Stomach (tissue), 9 donors: ENCODE data around the gene S1PR2. TPM values are rescaled to one million over a fixed set of nuclear protein-coding genes. Genes with fewer than 3 reads are reported as not detected.

Experiments
- DNase-seq, 2 donors: peaks; one replicate each; pipeline versions ENCODE4 v3.0.0 to v3.0.0-alpha.2; 2013 to 2019
- H3K27ac ChIP-seq, 5 donors: fragments of 200-600 bp in 4 of 5; sonication (generic) in 4 of 5; one replicate each; pipeline ENCODE4 v1.5.1; 2013 to 2019; ENCODE audit warnings: mild to moderate bottlenecking in 1 of 5, moderate library complexity in 1 of 5
- H3K27me3 ChIP-seq, 3 donors: fragments of 200-600 bp; sonication (generic); one replicate each; pipeline ENCODE4 v1.5.1; 2017 to 2019; ENCODE audit warnings: mixed run types in 1 of 3
- H3K36me3 ChIP-seq, 4 donors: fragments of 200-600 bp; sonication (generic); 1 replicate in 3 of 4; 2 replicates in 1 of 4; pipeline ENCODE4 v1.5.1; 2016 to 2019
- H3K4me1 ChIP-seq, 4 donors: fragments of 200-600 bp; sonication (generic); one replicate each; pipeline ENCODE4 v1.5.1; 2016 to 2019
- H3K4me3 ChIP-seq, 4 donors: fragments of 200-600 bp; sonication (generic) in 3 of 4; one replicate each; pipeline ENCODE4 v1.5.1; 2016 to 2019; ENCODE audit warnings: mild to moderate bottlenecking in 1 of 4
- H3K9me3 ChIP-seq, 4 donors: fragments of 200-600 bp; sonication (generic); one replicate each; pipeline ENCODE4 v1.5.1; 2016 to 2019
- CTCF ChIP-seq, 7 experiments: fragments of 450-650 bp in 4 of 7; fragments of 200-600 bp in 3 of 7; sonication (generic) in 3 of 7; IDR thresholded peaks; one replicate each; pipeline ENCODE4 v1.5.1; 2016 to 2019; ENCODE audit warnings: antibody characterized with exemption in 7 of 7, control low read depth in 2 of 7, mild to moderate bottlenecking in 1 of 7
- EP300 ChIP-seq: sonication (generic); formaldehyde crosslinking; IDR thresholded peaks from one replicate; pipeline ENCODE4 v1.6.1; 2017; ENCODE audit warnings: antibody characterized with exemption
- POLR2A ChIP-seq, 4 donors: fragments of 450-650 bp; IDR thresholded peaks; one replicate each; pipeline ENCODE4 v1.6.1; 2016; ENCODE audit warnings: antibody characterized with exemption in 4 of 4, control low read depth in 2 of 4, mild to moderate bottlenecking in 1 of 4, moderate library complexity in 1 of 4
- POLR2AphosphoS5 ChIP-seq, 3 donors: sonication (generic); formaldehyde crosslinking; IDR thresholded peaks; one replicate each; pipeline ENCODE4 v1.6.1; 2016; ENCODE audit warnings: antibody characterized with exemption in 3 of 3
- WGBS, 5 donors: extraction: QIAGEN DNeasy Blood & Tissue Kit in 3 of 5; methylation state at CpG; one replicate each; pipeline versions ENCODE4 v1.1.5 to v1.1.7; 2013 to 2018; 5-methylcytosine and 5-hydroxymethylcytosine counted together
- intact Hi-C: fragments of 100-400 bp; cut with DNase I; formaldehyde crosslinking; loops from one replicate; pipeline ENCODE4 v1.15.1; 2023; ENCODE audit warnings: low total_unique reads
- polyA plus RNA-seq, 3 donors: library from polyadenylated mRNA; stranded (reverse); fragments of 200-250 nt; gene quantifications; one replicate each; pipeline ENCODE4 v1.2.3, GENCODE V29; 2013
- total RNA-seq, 5 donors: library from RNA; depleted of rRNA; stranded (reverse); fragments of >200 nt; gene quantifications; one replicate each; pipeline versions ENCODE4 v1.1.0 to v1.2.3, GENCODE V29; 2014 to 2016
- donor health status: healthy with polysubstance abuse.
- donor health status: Bipolar disorder and iron deficiency.
- donor health status: healthy.

Gene S1PR2
- total and polyA plus RNA-seq, 8 donors = 0.29 to 11.7 (median 2.7) TPM; not detected in 1

- WGBS, 5 donors = 2 to 6% (median 5%) methylated on average over 14 to 59 of the region's 59 CpGs
- Histone ChIP-seq H3K9me3 (no peaks in the 10 kb centered on the region), H3K27me3 (peaks cover 0 to 35% (median 0%) of the 10 kb centered on the region in 3 donors), H3K27ac (peak overlapping the region; percentile 67 to 92 (median 85)), H3K36me3 (peaks cover 0 to 6% (median 2%) of the 10 kb centered on the region in 4 donors), H3K4me1 (peaks cover 16 to 38% (median 27%) of the 10 kb centered on the region in 4 donors), H3K4me3 (peak overlapping the region; percentile 39 to 68 (median 44))
- TF ChIP-seq POLR2AphosphoS5 (IDR thresholded peaks at IDR 0.05) (peak in 1 of 3 donors; percentile 3), POLR2A (IDR thresholded peaks at IDR 0.05) (no peak), CTCF (IDR thresholded peaks at IDR 0.05) (peak in 5 of 7 experiments; percentile 86 to 92 (median 90))
- DNase-seq = peak; percentile 88 to 93
- intact Hi-C loops = loop anchor here (5.0 kb wide), 1 partner anchor 123 kb away; no protein-coding TSS in a partner anchor
Measured at GRCh38 chr19:10269333-10270179, 38.4 kb upstream of the S1PR2 start.

- Histone ChIP-seq H3K27me3 (peaks cover 0 to 35% (median 0%) of the 10 kb centered on the region in 3 donors), H3K4me1 (peaks cover 16 to 38% (median 22%) of the 10 kb centered on the region in 4 donors), H3K4me3 (no peak overlapping the region), H3K9me3 (no peaks in the 10 kb centered on the region), H3K36me3 (no peaks in the 10 kb centered on the region), H3K27ac (peak overlapping the region in 3 of 5 donors; percentile 41 to 89 (median 56))
- 67 to 73% (median 72%) methylated on average over 6 of the region's 6 CpGs for WGBS, 5 donors
- intact Hi-C loops = loop anchor here (5.0 kb wide), 1 partner anchor 124 kb away; no protein-coding TSS in a partner anchor
- TF ChIP-seq CTCF (IDR thresholded peaks at IDR 0.05) = no peak
- peak in 1 of 3 donors; percentile 12 for TF ChIP-seq POLR2AphosphoS5 (IDR thresholded peaks at IDR 0.05)
- DNase-seq = no peak
Measured at GRCh38 chr19:10268071-10268470, 36.9 kb upstream of the S1PR2 start.

GRCh38 chr19:10266706-10267105 is 35.6 kb upstream of the S1PR2 start:
- 62 to 74% (median 66%) methylated on average over 7 of the region's 7 CpGs for WGBS, 5 donors
- H3K36me3 ChIP-seq = no peaks in the 10 kb centered on the region
- no peak for DNase-seq
- peaks cover 13 to 26% (median 20%) of the 10 kb centered on the region in 4 donors for H3K4me1 ChIP-seq
- H3K27me3 ChIP-seq = peaks cover 0 to 31% (median 0%) of the 10 kb centered on the region in 3 donors
- intact Hi-C loops = loop anchor here (5.0 kb wide), 1 partner anchor 126 kb away; no protein-coding TSS in a partner anchor
- no peak overlapping the region for H3K4me3 ChIP-seq
- TF ChIP-seq POLR2A (IDR thresholded peaks at IDR 0.05) (no peak), CTCF (IDR thresholded peaks at IDR 0.05) (no peak), EP300 (no peak), POLR2AphosphoS5 (IDR thresholded peaks at IDR 0.05) (no peak)
- H3K9me3 ChIP-seq = no peaks in the 10 kb centered on the region
- H3K27ac ChIP-seq = no peak overlapping the region

GRCh38 chr19:10262771-10263170 is 31.6 kb upstream of the S1PR2 start:
- 73 to 81% (median 76%) methylated on average over 7 of the region's 7 CpGs for WGBS, 5 donors
- no peak for DNase-seq
- no peak overlapping the region for H3K27ac ChIP-seq
- intact Hi-C loops = no loop called here
- no peaks in the 10 kb centered on the region for H3K9me3 ChIP-seq
- peaks cover 10 to 33% (median 21%) of the 10 kb centered on the region in 4 donors for H3K4me1 ChIP-seq
- TF ChIP-seq POLR2AphosphoS5 (IDR thresholded peaks at IDR 0.05) (no peak), CTCF (IDR thresholded peaks at IDR 0.05) (no peak), EP300 (no peak), POLR2A (IDR thresholded peaks at IDR 0.05) (no peak)
- H3K27me3 ChIP-seq = no peaks in the 10 kb centered on the region
- H3K36me3 ChIP-seq = peaks cover 10 to 22% (median 14%) of the 10 kb centered on the region in 4 donors
- H3K4me3 ChIP-seq = no peak overlapping the region
